NB4 (cell line): ENCODE measurements around the gene MUSK.

ENCODE experiments used
- DNase-seq: peaks from one replicate; pipeline ENCODE4 v3.0.0; 2010; ENCODE audit warnings: low read depth
- H3K4me3 ChIP-seq: one replicate; pipeline ENCODE4 v1.5.1; 2011; ENCODE audit warnings: mild to moderate bottlenecking, low read depth, low read length, moderate library complexity
- MYC ChIP-seq: IDR thresholded peaks from 2 replicates; pipeline ENCODE4 v1.6.1; 2011; ENCODE audit warnings: low read depth, low read length
- POLR2A ChIP-seq: IDR thresholded peaks from 2 replicates; pipeline ENCODE4 v1.6.1; 2011; ENCODE audit warnings: mild to moderate bottlenecking; ENCODE audit not compliant: insufficient read length; ENCODE audit errors: extremely low read depth
- TF ChIP-seq, protein P1 (sequence below): IDR thresholded peaks from 2 replicates; pipeline ENCODE4 v1.6.1; 2011; ENCODE audit warnings: low read depth, low read length
- TF ChIP-seq, protein P2 (sequence below): IDR thresholded peaks from one replicate; pipeline ENCODE4 v1.5.1; 2012; ENCODE audit warnings: low read depth, low read length

The MUSK gene

DNA sequence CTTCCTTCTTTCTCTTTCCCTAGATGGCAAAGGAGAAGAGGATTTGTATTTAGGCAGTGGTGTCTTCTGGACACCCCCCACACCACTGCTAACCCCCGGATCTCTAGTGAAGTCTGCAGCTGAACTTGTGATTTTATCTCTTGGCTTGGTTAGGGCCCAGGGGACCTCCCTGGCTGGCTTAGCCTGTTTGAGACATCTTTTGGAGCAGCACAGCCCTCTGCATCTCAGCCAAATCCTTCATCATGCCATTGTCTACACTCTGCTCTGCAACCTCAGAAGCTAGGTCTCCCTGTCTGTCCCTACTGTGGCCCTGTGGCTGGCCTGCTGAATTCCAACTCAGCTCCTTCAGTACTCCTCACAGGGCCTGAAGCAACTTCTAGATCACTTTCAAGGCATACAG, 81.7 kb downstream of the MUSK start:
- no peak for DNase-seq
- TF ChIP-seq MYC (no peak), POLR2A (no peak)
- TF ChIP-seq, protein P1, sequence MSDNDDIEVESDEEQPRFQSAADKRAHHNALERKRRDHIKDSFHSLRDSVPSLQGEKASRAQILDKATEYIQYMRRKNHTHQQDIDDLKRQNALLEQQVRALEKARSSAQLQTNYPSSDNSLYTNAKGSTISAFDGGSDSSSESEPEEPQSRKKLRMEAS: no peak

DNA sequence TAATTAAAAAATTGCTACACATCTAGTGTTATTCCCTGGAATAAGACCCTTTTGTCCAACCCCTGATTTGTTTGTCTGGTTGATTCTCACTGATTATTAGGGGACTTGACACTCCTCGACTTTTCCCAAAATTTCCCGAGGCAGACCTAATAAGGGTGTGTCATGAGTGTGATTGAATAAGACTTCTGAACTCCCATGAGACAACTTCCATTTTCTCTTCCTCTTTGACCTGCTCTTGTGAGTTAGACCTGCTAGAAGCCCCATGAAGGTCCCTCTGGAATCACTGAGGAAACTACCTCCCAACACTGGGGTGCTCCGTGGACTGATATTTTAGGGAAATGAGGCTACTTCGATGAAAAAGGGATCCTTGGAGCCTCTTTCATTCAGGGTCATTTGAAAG, 83.4 kb downstream of the MUSK start:
- TF ChIP-seq, protein P2, sequence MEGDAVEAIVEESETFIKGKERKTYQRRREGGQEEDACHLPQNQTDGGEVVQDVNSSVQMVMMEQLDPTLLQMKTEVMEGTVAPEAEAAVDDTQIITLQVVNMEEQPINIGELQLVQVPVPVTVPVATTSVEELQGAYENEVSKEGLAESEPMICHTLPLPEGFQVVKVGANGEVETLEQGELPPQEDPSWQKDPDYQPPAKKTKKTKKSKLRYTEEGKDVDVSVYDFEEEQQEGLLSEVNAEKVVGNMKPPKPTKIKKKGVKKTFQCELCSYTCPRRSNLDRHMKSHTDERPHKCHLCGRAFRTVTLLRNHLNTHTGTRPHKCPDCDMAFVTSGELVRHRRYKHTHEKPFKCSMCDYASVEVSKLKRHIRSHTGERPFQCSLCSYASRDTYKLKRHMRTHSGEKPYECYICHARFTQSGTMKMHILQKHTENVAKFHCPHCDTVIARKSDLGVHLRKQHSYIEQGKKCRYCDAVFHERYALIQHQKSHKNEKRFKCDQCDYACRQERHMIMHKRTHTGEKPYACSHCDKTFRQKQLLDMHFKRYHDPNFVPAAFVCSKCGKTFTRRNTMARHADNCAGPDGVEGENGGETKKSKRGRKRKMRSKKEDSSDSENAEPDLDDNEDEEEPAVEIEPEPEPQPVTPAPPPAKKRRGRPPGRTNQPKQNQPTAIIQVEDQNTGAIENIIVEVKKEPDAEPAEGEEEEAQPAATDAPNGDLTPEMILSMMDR: no peak
- TF ChIP-seq, protein P1: no peak
- TF ChIP-seq MYC (no peak), POLR2A (no peak)
- DNase-seq: no peak
- no peak overlapping the region for H3K4me3 ChIP-seq

More for the DNA sequence above, 81.7 kb downstream of the MUSK start:
- no peak overlapping the region for H3K4me3 ChIP-seq

DNA sequence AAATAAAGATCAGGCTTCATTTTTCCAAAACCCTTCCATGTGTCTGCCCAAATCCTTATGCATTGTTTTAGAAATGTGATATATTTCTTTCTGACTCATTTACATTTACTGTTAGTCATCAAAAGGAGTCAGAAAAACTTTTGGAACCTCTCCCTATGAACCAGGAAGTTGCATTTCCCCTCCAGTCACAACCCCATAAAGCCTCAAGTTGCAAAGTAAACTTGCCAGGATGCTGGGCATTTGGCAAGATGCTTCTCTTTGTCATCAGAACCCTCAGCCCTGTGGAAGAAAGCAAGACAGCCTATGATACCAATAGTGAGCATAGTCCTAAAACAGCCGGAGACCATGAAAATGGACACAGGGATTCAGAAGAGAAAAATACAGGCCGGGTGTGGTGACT, 84.2 kb downstream of the MUSK start:
- no peak for TF ChIP-seq POLR2A
- TF ChIP-seq, protein P1: no peak
- no peak overlapping the region for H3K4me3 ChIP-seq
- DNase-seq: no peak

DNA sequence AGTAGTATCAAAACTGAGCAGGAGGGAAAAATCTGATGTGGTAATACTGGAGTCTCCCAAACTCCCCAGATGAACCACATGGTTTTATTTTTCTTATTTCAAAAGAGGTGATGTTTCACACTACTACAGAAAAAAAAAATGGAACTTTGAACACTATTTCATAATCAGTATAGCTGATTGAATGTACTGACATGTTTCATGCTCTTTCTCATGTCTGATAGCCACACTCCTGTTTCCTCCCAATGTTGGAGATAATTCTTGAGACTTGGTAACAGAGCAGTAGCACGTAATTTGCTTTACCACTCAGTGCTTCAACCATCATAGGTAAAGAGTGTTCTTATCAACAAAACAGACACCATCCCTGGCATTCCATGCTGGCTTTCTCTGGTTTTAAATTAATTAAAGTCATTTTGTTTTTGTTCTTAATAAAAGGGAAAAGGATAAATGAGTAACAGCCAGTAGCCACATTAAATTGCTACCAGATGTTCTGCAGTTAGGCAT, 85.2 kb downstream of the MUSK start:
- H3K4me3 ChIP-seq: no peak overlapping the region
- TF ChIP-seq, protein P2: no peak
- no peak for TF ChIP-seq MYC
- DNase-seq: no peak

DNA sequence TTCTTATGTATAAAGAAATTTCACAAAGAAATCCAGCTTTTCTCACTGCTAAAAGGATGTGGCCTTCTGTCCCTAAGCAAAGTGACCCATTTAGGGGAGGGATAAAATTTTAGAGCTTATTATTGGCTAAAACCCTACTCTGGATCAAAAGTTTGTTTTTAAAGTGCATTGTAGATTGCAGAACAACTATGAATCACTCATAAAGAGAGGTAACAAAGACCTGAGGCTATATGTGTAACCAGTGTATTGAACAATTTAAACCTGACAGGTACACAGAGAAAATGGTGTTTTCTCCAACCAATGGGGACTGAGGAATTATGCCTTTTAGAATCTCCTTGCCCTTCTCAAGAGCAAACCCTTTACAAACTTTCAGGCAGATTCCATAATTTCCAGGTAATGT, 86.6 kb downstream of the MUSK start:
- no peak overlapping the region for H3K4me3 ChIP-seq
- no peak for DNase-seq
- TF ChIP-seq, protein P1: no peak
- TF ChIP-seq, protein P2: no peak
- no peak for TF ChIP-seq POLR2A

DNA sequence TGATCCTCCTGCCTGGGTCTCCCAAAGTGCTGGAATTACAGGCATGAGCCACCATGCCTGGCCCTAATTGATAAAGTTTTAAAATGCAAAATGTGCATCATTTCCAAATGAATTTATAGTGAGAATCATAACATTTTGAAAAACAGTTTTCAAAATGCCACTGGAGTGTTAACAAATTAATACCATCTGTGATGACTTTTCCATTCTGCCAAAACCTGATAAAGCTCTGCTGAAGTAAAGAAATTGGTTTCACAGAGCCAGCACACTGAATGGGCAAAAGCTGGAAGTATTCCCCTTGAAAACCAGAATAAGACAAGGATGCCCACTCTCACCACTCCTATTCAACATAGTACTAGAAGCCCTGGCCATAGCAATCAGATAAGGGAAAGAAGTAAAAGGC, 89.6 kb downstream of the MUSK start:
- TF ChIP-seq MYC (no peak), POLR2A (no peak)
- TF ChIP-seq, protein P1: no peak
- TF ChIP-seq, protein P2: no peak
- H3K4me3 ChIP-seq: no peak overlapping the region
- no peak for DNase-seq

DNA sequence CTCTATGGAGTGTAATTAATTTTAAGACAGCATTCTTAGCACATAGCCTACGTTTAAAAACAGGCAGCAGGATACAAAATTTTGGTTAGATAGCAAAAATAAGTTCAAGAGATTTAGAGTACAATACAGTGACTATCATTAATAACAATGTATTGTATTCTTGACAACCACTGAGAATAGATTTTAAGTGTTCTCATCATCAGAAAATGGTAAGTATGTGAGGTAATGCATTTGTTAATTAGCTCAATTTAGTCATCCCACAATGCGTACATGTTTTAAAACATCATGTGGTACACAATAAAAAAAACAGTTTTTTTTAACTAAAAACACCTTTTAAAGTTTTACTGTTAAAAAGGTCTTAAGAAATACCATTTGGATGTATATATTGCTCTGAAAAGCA, 94.2 kb downstream of the MUSK start:
- H3K4me3 ChIP-seq: no peak overlapping the region
- TF ChIP-seq, protein P1: no peak
- TF ChIP-seq, protein P2: no peak
- TF ChIP-seq MYC: no peak
- TF ChIP-seq POLR2A: no peak
- DNase-seq: no peak
